Endothelial cell of umbilical vein (primary cell): ENCODE results near the gene ZNF141. TPM values are rescaled to one million over a fixed set of nuclear protein-coding genes. Genes with fewer than 3 reads are reported as not detected.

Experiments
- BruUV-seq: library from RNA; stranded (reverse); fragments of 400-500 nt; replicated peaks from 2 replicates; lab custom pipeline; 2021; lab: Mats Ljungman, UMichigan
- CTCF ChIA-PET: fragments of 300-600, 350-600 bp; sonication (Branson Sonifier 250); formaldehyde crosslinking; loops from one replicate; lab custom pipeline; 2021; ENCODE audit warnings: antibody characterized with exemption, inconsistent platforms; lab: Charles Lee
- POLR2A ChIA-PET: fragments of 300-600, 350-600 bp; sonication (Branson Sonifier 250); formaldehyde crosslinking; loops from one replicate; lab custom pipeline; 2021; ENCODE audit warnings: antibody characterized with exemption, inconsistent platforms; lab: Charles Lee
- DNase-seq: peaks from one replicate; pipeline ENCODE4 v3.0.0-alpha.2; 2011; ENCODE audit warnings: low read depth, low spot score
- FAIRE-seq: peaks from 2 replicates; lab custom pipeline; 2011; peaks lifted over from hg19 to GRCh38; lab: Jason Lieb, UNC
- H2AFZ ChIP-seq: 2 replicates; pipeline ENCODE4 v1.6.0; 2012; ENCODE audit warnings: low read depth, low read length, control low read depth, inconsistent platforms
- H3K27ac ChIP-seq: 2 replicates; pipeline ENCODE4 v1.5.1; 2011; ENCODE audit warnings: low read depth, mild to moderate bottlenecking, control low read depth, low read length, moderate library complexity; ENCODE audit not compliant: insufficient read depth
- H3K27me3 ChIP-seq, 2 experiments: 2 replicates each; pipeline versions ENCODE4 v1.6.0 to v1.6.1; 2011; ENCODE audit warnings: low read length in 2 of 2, mixed read lengths in 1 of 2; ENCODE audit not compliant: control insufficient read depth in 2 of 2, insufficient read depth in 2 of 2
- H3K36me3 ChIP-seq, 2 experiments: 2 replicates in 1 of 2; 3 replicates in 1 of 2; pipeline ENCODE4 v1.5.1; 2011; ENCODE audit warnings: low read length in 2 of 2, mild to moderate bottlenecking in 1 of 2, moderate library complexity in 1 of 2; ENCODE audit not compliant: control insufficient read depth in 2 of 2, insufficient read depth in 2 of 2; ENCODE audit errors: extremely low read depth in 1 of 2
- H3K4me1 ChIP-seq: 3 replicates; pipeline ENCODE4 v1.5.1; 2011; ENCODE audit warnings: mild to moderate bottlenecking, low read length; ENCODE audit not compliant: control insufficient read depth, insufficient read depth; ENCODE audit errors: extremely low read depth
- H3K4me2 ChIP-seq: 2 replicates; pipeline ENCODE4 v1.6.1; 2011; ENCODE audit warnings: low read length, control low read depth, mixed read lengths; ENCODE audit not compliant: insufficient read depth
- H3K4me3 ChIP-seq, 3 experiments: fragments of 200-600 bp in 1 of 3; sonication (generic), shearing (Covaris generic) in 1 of 3; replicated peaks in 1 of 3; 2 replicates each; pipeline ENCODE4 v1.5.1; 2011 to 2016; ENCODE audit warnings: control low read depth in 3 of 3, low read length in 3 of 3, mild to moderate bottlenecking in 2 of 3, inconsistent platforms in 1 of 3, low read depth in 1 of 3, moderate library complexity in 1 of 3; ENCODE audit not compliant: insufficient read depth in 1 of 3
- H3K79me2 ChIP-seq: 2 replicates; pipeline ENCODE4 v1.6.0; 2012; ENCODE audit warnings: low read length, inconsistent platforms; ENCODE audit not compliant: control insufficient read depth, insufficient read depth
- H3K9ac ChIP-seq: replicated peaks from 2 replicates; pipeline ENCODE3; 2011; ENCODE audit warnings: low read length, control low read depth; ENCODE audit not compliant: insufficient read depth; ENCODE audit errors: extremely low read depth
- H3K9me1 ChIP-seq: replicated peaks from 3 replicates; pipeline ENCODE4 v1.6.0; 2011; ENCODE audit warnings: mild to moderate bottlenecking, low read length; ENCODE audit not compliant: control insufficient read depth, insufficient read depth; ENCODE audit errors: extremely low read depth
- H3K9me3 ChIP-seq: replicated peaks from 2 replicates; pipeline ENCODE4 v1.5.1; 2012; ENCODE audit warnings: low read length, inconsistent platforms; ENCODE audit not compliant: control insufficient read depth, insufficient read depth
- H4K20me1 ChIP-seq: replicated peaks from 2 replicates; pipeline ENCODE3; 2011; ENCODE audit warnings: mild to moderate bottlenecking, low read length; ENCODE audit not compliant: control insufficient read depth, insufficient read depth; ENCODE audit errors: extremely low read depth
- EZH2 ChIP-seq: IDR thresholded peaks from 2 replicates; pipeline ENCODE4 v1.6.1; 2012; ENCODE audit warnings: borderline replicate concordance, low read depth, mild to moderate bottlenecking, moderate library complexity, low read length, inconsistent platforms; ENCODE audit not compliant: severe bottlenecking
- FOS ChIP-seq: IDR thresholded peaks from 2 replicates; pipeline ENCODE4 v1.6.1; 2011; ENCODE audit warnings: mild to moderate bottlenecking, low read length, moderate library complexity, borderline replicate concordance; ENCODE audit not compliant: insufficient read depth
- GATA2 ChIP-seq: IDR thresholded peaks from 2 replicates; pipeline ENCODE4 v1.7.0; 2011; ENCODE audit warnings: low read depth, mild to moderate bottlenecking, moderate library complexity, mixed read lengths, low read length; ENCODE audit not compliant: insufficient read length, insufficient read depth
- JUN ChIP-seq: IDR thresholded peaks from 2 replicates; pipeline ENCODE4 v1.6.1; 2011; ENCODE audit warnings: borderline replicate concordance, low read depth; ENCODE audit not compliant: insufficient read length, insufficient read depth
- MAX ChIP-seq: IDR thresholded peaks from 2 replicates; pipeline ENCODE4 v1.6.1; 2011; ENCODE audit not compliant: insufficient read depth, insufficient read length
- MYC ChIP-seq: IDR thresholded peaks from one replicate; pipeline ENCODE4 v1.6.1; 2011; ENCODE audit warnings: mild to moderate bottlenecking, low read depth, low read length
- POLR2A ChIP-seq: IDR thresholded peaks from 2 replicates; pipeline ENCODE4 v1.6.1; 2012; ENCODE audit warnings: low read depth, mild to moderate bottlenecking, control low read depth, low read length
- POLR2AphosphoS5 ChIP-seq: IDR thresholded peaks from 2 replicates; pipeline ENCODE4 v1.6.1; 2012; ENCODE audit warnings: low read depth, mild to moderate bottlenecking, control low read depth, low read length, moderate library complexity; ENCODE audit not compliant: insufficient read depth
- dilution Hi-C: fragments of 300-500 bp; cut with MboI; formaldehyde crosslinking; loops from one replicate; pipeline ENCODE4 v1.15.0; 2019; ENCODE audit warnings: low sequenced_read_pairs; ENCODE audit not compliant: extremely low pct_ligation_motif_present
- intact Hi-C: fragments of 100-400 bp; cut with micrococcal nuclease; formaldehyde crosslinking; loops from one replicate; pipeline ENCODE4 v1.10.0; 2022
- polyA plus RNA-seq, 4 experiments: library from polyadenylated mRNA; depleted of rRNA in 3 of 4; stranded (reverse) in 3 of 4; unstranded in 1 of 4; fragments of >200 nt; gene quantifications; 2 replicates each; pipeline versions ENCODE4 v1.2.1 to v1.2.3, GENCODE V29; 2011 to 2012; ENCODE audit warnings: missing spikeins in 1 of 4
- total RNA-seq: library from RNA; stranded (reverse); gene quantifications from 2 replicates; pipeline ENCODE4 v1.2.3, GENCODE V29; 2021
- TF ChIP-seq, protein P1 (sequence below), 2 donors: IDR thresholded peaks; 1 replicate in 1 of 2; 2 replicates in 1 of 2; pipeline ENCODE4 v1.5.1; 2011; ENCODE audit warnings: low read length in 2 of 2, mild to moderate bottlenecking in 2 of 2, moderate library complexity in 2 of 2, control low read depth in 1 of 2, inconsistent platforms in 1 of 2, low read depth in 1 of 2; ENCODE audit not compliant: insufficient read depth in 1 of 2; ENCODE audit errors: extremely low read depth in 1 of 2

Gene ZNF141
- total and polyA plus RNA-seq, 2 donors (not counting 3 experiments of a cell fraction or from before 2014, with no cell fraction given): 2.2 to 11.4 TPM

GRCh38 chr4:385934-386707, 48.5 kb downstream of the ZNF141 start:
- intact Hi-C loops (no loop called here), dilution Hi-C loops (no loop called here)
- ChIA-PET POLR2A (no interaction called here), CTCF (interaction anchor here (1.3 kb wide), 1 partner anchor 56 kb away, joined by 3 read pairs; no protein-coding TSS in a partner anchor)
- Histone ChIP-seq H3K4me1 (no peaks in the 10 kb centered on the region), H3K79me2 (no peaks in the 10 kb centered on the region), H3K4me3 (no peak overlapping the region), H3K27me3 (peaks cover 0 to 3% of the 10 kb centered on the region in 2 experiments), H3K9me1 (no peaks in the 10 kb centered on the region), H3K36me3 (no peaks in the 10 kb centered on the region), H3K9ac (no peak overlapping the region), H3K9me3 (peaks cover 6% of the 10 kb centered on the region), H3K4me2 (no peak overlapping the region), H2AFZ (no peak overlapping the region), H4K20me1 (no peaks in the 10 kb centered on the region), H3K27ac (no peak overlapping the region)
- TF ChIP-seq, protein P1, sequence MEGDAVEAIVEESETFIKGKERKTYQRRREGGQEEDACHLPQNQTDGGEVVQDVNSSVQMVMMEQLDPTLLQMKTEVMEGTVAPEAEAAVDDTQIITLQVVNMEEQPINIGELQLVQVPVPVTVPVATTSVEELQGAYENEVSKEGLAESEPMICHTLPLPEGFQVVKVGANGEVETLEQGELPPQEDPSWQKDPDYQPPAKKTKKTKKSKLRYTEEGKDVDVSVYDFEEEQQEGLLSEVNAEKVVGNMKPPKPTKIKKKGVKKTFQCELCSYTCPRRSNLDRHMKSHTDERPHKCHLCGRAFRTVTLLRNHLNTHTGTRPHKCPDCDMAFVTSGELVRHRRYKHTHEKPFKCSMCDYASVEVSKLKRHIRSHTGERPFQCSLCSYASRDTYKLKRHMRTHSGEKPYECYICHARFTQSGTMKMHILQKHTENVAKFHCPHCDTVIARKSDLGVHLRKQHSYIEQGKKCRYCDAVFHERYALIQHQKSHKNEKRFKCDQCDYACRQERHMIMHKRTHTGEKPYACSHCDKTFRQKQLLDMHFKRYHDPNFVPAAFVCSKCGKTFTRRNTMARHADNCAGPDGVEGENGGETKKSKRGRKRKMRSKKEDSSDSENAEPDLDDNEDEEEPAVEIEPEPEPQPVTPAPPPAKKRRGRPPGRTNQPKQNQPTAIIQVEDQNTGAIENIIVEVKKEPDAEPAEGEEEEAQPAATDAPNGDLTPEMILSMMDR (IDR thresholded peaks at IDR 0.05; ENCODE audit: extremely low read depth in 1 of 2, insufficient read depth in 1 of 2, low read depth in 1 of 2, low read length in 2 of 2): no peak
- TF ChIP-seq EZH2 (no peak), POLR2AphosphoS5 (no peak), MYC (no peak), FOS (no peak), POLR2A (no peak), MAX (no peak), GATA2 (no peak), JUN (no peak)
- FAIRE-seq (no peak), DNase-seq (no peak)
- BruUV-seq: no TSS peak
